IMR-90 (cell line): ENCODE results near the gene RTN4RL2. TPM values are rescaled to one million over a fixed set of nuclear protein-coding genes. Genes with fewer than 3 reads are reported as not detected.

ENCODE experiments used
- ATAC-seq: fragments of 200-7000 bp; cut with Tn5 transposase; 2 replicates; pipeline ENCODE4 v1.9.1; 2020; ENCODE audit warnings: low read depth, mild to moderate bottlenecking, moderate library complexity
- BruUV-seq: library from RNA; stranded (reverse); fragments of 400-500 nt; replicated peaks from 2 replicates; lab custom pipeline; 2021; lab: Mats Ljungman, UMichigan
- CTCF ChIA-PET: fragments of 300-600 bp; formaldehyde crosslinking; extraction: SDS; loops from one replicate; lab custom pipeline; 2021; ENCODE audit warnings: antibody characterized with exemption; lab: Yijun Ruan, JAX
- POLR2A ChIA-PET: fragments of 300-600 bp; sonication (Branson Sonifier 250); formaldehyde crosslinking; loops from one replicate; lab custom pipeline; 2022; ENCODE audit warnings: antibody characterized with exemption; ENCODE audit not compliant: unreplicated experiment; lab: Charles Lee
- DNase-seq: peaks from one replicate; pipeline ENCODE4 v3.0.0; 2013
- H2AFZ ChIP-seq: replicated peaks from 2 replicates; pipeline ENCODE3; 2013; ENCODE audit warnings: low read length, mild to moderate bottlenecking; ENCODE audit not compliant: poor library complexity
- H2AK5ac ChIP-seq: 2 replicates; pipeline ENCODE4 v1.6.1; 2013; ENCODE audit warnings: low read depth, low read length, inconsistent platforms
- H2AK9ac ChIP-seq: replicated peaks from 2 replicates; pipeline ENCODE3; 2013; ENCODE audit warnings: mild to moderate bottlenecking, low read depth, low read length, moderate library complexity; ENCODE audit not compliant: poor library complexity
- H2BK120ac ChIP-seq: 2 replicates; pipeline ENCODE4 v1.6.1; 2013; ENCODE audit warnings: low read depth, low read length, inconsistent platforms
- H2BK15ac ChIP-seq: 3 replicates; pipeline ENCODE4 v1.6.1; 2013; ENCODE audit warnings: low read depth, low read length, inconsistent platforms
- H2BK20ac ChIP-seq: 2 replicates; pipeline ENCODE4 v1.6.1; 2013; ENCODE audit warnings: low read depth, mild to moderate bottlenecking, inconsistent platforms, low read length, moderate library complexity
- H2BK5ac ChIP-seq: 2 replicates; pipeline ENCODE4 v1.6.1; 2013; ENCODE audit warnings: mild to moderate bottlenecking, low read depth, low read length, inconsistent platforms; ENCODE audit not compliant: poor library complexity, severe bottlenecking
- H3K14ac ChIP-seq: replicated peaks from 2 replicates; pipeline ENCODE4 v1.6.1; 2013; ENCODE audit warnings: low read depth, low read length, inconsistent platforms
- H3K18ac ChIP-seq: 2 replicates; pipeline ENCODE4 v1.6.1; 2013; ENCODE audit warnings: low read depth, low read length, control low read depth
- H3K23ac ChIP-seq: 2 replicates; pipeline ENCODE4 v1.6.1; 2013; ENCODE audit warnings: low read depth, low read length, inconsistent platforms
- H3K27ac ChIP-seq: 2 replicates; pipeline ENCODE4 v1.5.1; 2013; ENCODE audit warnings: mild to moderate bottlenecking, control low read depth, low read length; ENCODE audit not compliant: insufficient read depth
- H3K27me3 ChIP-seq: 2 replicates; pipeline ENCODE4 v1.6.1; 2013; ENCODE audit warnings: low read length; ENCODE audit not compliant: control insufficient read depth, insufficient read depth
- H3K36me3 ChIP-seq: 2 replicates; pipeline ENCODE4 v1.6.1; 2013; ENCODE audit warnings: low read length, mixed read lengths; ENCODE audit not compliant: control insufficient read depth, insufficient read depth
- H3K4ac ChIP-seq: 2 replicates; pipeline ENCODE4 v1.6.1; 2013; ENCODE audit warnings: low read depth, low read length, inconsistent platforms
- H3K4me1 ChIP-seq: 2 replicates; pipeline ENCODE4 v1.6.1; 2013; ENCODE audit warnings: low read length, mixed read lengths; ENCODE audit not compliant: control insufficient read depth, insufficient read depth
- H3K4me2 ChIP-seq: 2 replicates; pipeline ENCODE4 v1.6.1; 2013; ENCODE audit warnings: low read depth, mild to moderate bottlenecking, control low read depth, low read length, moderate library complexity
- H3K4me3 ChIP-seq: 2 replicates; pipeline ENCODE4 v1.5.1; 2013; ENCODE audit warnings: low read depth, mild to moderate bottlenecking, control low read depth, low read length, moderate library complexity; ENCODE audit not compliant: insufficient read depth
- H3K56ac ChIP-seq: 2 replicates; pipeline ENCODE4 v1.6.1; 2013; ENCODE audit warnings: low read length, inconsistent platforms; ENCODE audit not compliant: insufficient read depth; ENCODE audit errors: extremely low read depth
- H3K79me1 ChIP-seq, 2 experiments: 2 replicates each; pipeline ENCODE4 v1.6.1; 2013; ENCODE audit warnings: low read length in 2 of 2, inconsistent platforms in 1 of 2, low read depth in 1 of 2
- H3K9ac ChIP-seq: 2 replicates; pipeline ENCODE4 v1.6.1; 2013; ENCODE audit warnings: low read depth, low read length, control low read depth
- H3K9me1 ChIP-seq: 2 replicates; pipeline ENCODE4 v1.6.1; 2013; ENCODE audit warnings: low read length, inconsistent platforms; ENCODE audit not compliant: insufficient read depth
- H3K9me3 ChIP-seq: 2 replicates; pipeline ENCODE4 v1.6.1; 2013; ENCODE audit warnings: low read length; ENCODE audit not compliant: control insufficient read depth, insufficient read depth
- H4K20me1 ChIP-seq: 2 replicates; pipeline ENCODE4 v1.6.1; 2013; ENCODE audit warnings: low read length, inconsistent platforms; ENCODE audit not compliant: insufficient read depth
- H4K5ac ChIP-seq: 2 replicates; pipeline ENCODE4 v1.6.1; 2013; ENCODE audit warnings: mild to moderate bottlenecking, low read depth, low read length, control low read depth
- H4K8ac ChIP-seq, 2 experiments: 2 replicates each; pipeline ENCODE4 v1.6.1; 2013; ENCODE audit warnings: low read depth in 2 of 2, low read length in 2 of 2, control low read depth in 1 of 2, inconsistent platforms in 1 of 2
- H4K91ac ChIP-seq: 2 replicates; pipeline ENCODE4 v1.6.1; 2013; ENCODE audit warnings: low read depth, low read length, inconsistent platforms; ENCODE audit not compliant: insufficient read depth
- BHLHE40 ChIP-seq: fragments of 150-350 bp; IDR thresholded peaks from 2 replicates; pipeline ENCODE4 v1.6.1; 2016; ENCODE audit warnings: mild to moderate bottlenecking, low read depth, low read length
- CEBPB ChIP-seq: IDR thresholded peaks from 2 replicates; pipeline ENCODE4 v1.6.1; 2012; ENCODE audit warnings: low read depth, low read length, improper control_type of control experiment
- CHD1 ChIP-seq: IDR thresholded peaks from 2 replicates; pipeline ENCODE4 v1.6.1; 2012; ENCODE audit warnings: low read depth, low read length, improper control_type of control experiment
- ELK1 ChIP-seq: fragments of 150-350 bp; IDR thresholded peaks from 2 replicates; pipeline ENCODE4 v1.6.1; 2016; ENCODE audit warnings: low read depth, mild to moderate bottlenecking, low read length, moderate library complexity, borderline replicate concordance
- MAFK ChIP-seq: IDR thresholded peaks from 2 replicates; pipeline ENCODE4 v1.6.1; 2012; ENCODE audit warnings: low read depth, low read length, improper control_type of control experiment
- MAZ ChIP-seq: IDR thresholded peaks from 2 replicates; pipeline ENCODE4 v1.6.1; 2012; ENCODE audit warnings: low read depth, mild to moderate bottlenecking, low read length, improper control_type of control experiment, moderate library complexity, borderline replicate concordance
- MXI1 ChIP-seq: IDR thresholded peaks from 2 replicates; pipeline ENCODE4 v1.6.1; 2012; ENCODE audit warnings: low read depth, mild to moderate bottlenecking, low read length, moderate library complexity, borderline replicate concordance
- NFE2L2 ChIP-seq: fragments of 150-350 bp; IDR thresholded peaks from 2 replicates; pipeline ENCODE4 v1.6.1; 2016; ENCODE audit warnings: low read depth, mild to moderate bottlenecking, low read length
- POLR2A ChIP-seq: IDR thresholded peaks from 2 replicates; pipeline ENCODE4 v1.6.1; 2012; ENCODE audit warnings: mild to moderate bottlenecking, low read depth, low read length
- RAD21 ChIP-seq: IDR thresholded peaks from 2 replicates; pipeline ENCODE4 v1.6.1; 2012; ENCODE audit warnings: low read length, improper control_type of control experiment
- RFX5 ChIP-seq: IDR thresholded peaks from 2 replicates; pipeline ENCODE4 v1.8.0; 2012; ENCODE audit warnings: low read depth, mild to moderate bottlenecking, low read length, moderate library complexity
- SMC3 ChIP-seq: fragments of 150-350 bp; IDR thresholded peaks from 2 replicates; pipeline ENCODE4 v1.6.1; 2016; ENCODE audit warnings: low read depth, mild to moderate bottlenecking, antibody characterized with exemption, low read length, moderate library complexity
- WGBS, 2 experiments: methylation state at CpG; one replicate each; pipeline versions ENCODE4 v1.1.5 to v1.1.7; 2013; ENCODE audit warnings: missing lambda C conversion rate in 2 of 2; ENCODE audit not compliant: insufficient read length in 1 of 2; ENCODE audit errors: extremely low coverage in 2 of 2; 5-methylcytosine and 5-hydroxymethylcytosine counted together
- dilution Hi-C: fragments of 300-500 bp; cut with HindIII; formaldehyde crosslinking; loops from one replicate; pipeline ENCODE4 v1.14.3; 2018; ENCODE audit warnings: low sequenced_read_pairs; ENCODE audit not compliant: unreplicated experiment
- in situ Hi-C: fragments of 300-500 bp; cut with MboI; formaldehyde crosslinking; loops from 3 replicates; pipeline ENCODE4 v1.14.3; 2019; ENCODE audit warnings: low sequenced_read_pairs, inconsistent platforms, mixed read lengths
- intact Hi-C: fragments of 100-400 bp; cut with micrococcal nuclease; formaldehyde crosslinking; loops from 2 replicates; pipeline ENCODE4 v1.10.0; 2022
- polyA plus RNA-seq, 3 experiments: library from polyadenylated mRNA; depleted of rRNA; stranded (reverse); fragments of >200 nt; gene quantifications; 2 replicates each; pipeline ENCODE4 v1.2.3, GENCODE V29; 2012; ENCODE audit warnings: low replicate concordance in 1 of 3
- total RNA-seq: library from RNA; depleted of rRNA; stranded (reverse); fragments of >200 nt; gene quantifications from 2 replicates; pipeline ENCODE4 v1.2.3, GENCODE V29; 2012
- TF ChIP-seq, protein P1 (sequence below): conservative IDR thresholded peaks from 2 replicates; pipeline ENCODE4 v1.5.1; 2012; ENCODE audit warnings: mild to moderate bottlenecking, low read depth, low read length, improper control_type of control experiment
- TF ChIP-seq, protein P2 (sequence below): fragments of 150-350 bp; IDR thresholded peaks from 2 replicates; pipeline ENCODE4 v1.6.1; 2017; ENCODE audit warnings: mild to moderate bottlenecking, antibody characterized with exemption, low read length, low read depth

The RTN4RL2 gene
- total and polyA plus RNA-seq, 2 of the 4 experiments (the other 2 are of a cell fraction), result 1.5 TPM; not detected in 1

- no peak overlapping the region for H2BK20ac ChIP-seq
- H3K23ac ChIP-seq, result no peak overlapping the region
- ChIA-PET CTCF (interaction anchor here (1.0 kb wide), 1 partner anchor 20 kb away, joined by 4 read pairs; the partner anchor contains the start of gene RTN4RL2), POLR2A (no interaction called here)
- no peak overlapping the region for H3K27ac ChIP-seq
- BruUV-seq, result no TSS peak
- H3K27me3 ChIP-seq, result peaks cover 53% of the 10 kb centered on the region
- no peak overlapping the region for H2AFZ ChIP-seq
- no peaks in the 10 kb centered on the region; the same call in 1 of the 2 replicates for H4K20me1 ChIP-seq
- no peak overlapping the region for H2AK9ac ChIP-seq
- no peak overlapping the region for H4K8ac ChIP-seq
- TF ChIP-seq MAZ, result no peak
- no peak for TF ChIP-seq NFE2L2
- no peak for TF ChIP-seq MXI1
- TF ChIP-seq, protein P1, sequence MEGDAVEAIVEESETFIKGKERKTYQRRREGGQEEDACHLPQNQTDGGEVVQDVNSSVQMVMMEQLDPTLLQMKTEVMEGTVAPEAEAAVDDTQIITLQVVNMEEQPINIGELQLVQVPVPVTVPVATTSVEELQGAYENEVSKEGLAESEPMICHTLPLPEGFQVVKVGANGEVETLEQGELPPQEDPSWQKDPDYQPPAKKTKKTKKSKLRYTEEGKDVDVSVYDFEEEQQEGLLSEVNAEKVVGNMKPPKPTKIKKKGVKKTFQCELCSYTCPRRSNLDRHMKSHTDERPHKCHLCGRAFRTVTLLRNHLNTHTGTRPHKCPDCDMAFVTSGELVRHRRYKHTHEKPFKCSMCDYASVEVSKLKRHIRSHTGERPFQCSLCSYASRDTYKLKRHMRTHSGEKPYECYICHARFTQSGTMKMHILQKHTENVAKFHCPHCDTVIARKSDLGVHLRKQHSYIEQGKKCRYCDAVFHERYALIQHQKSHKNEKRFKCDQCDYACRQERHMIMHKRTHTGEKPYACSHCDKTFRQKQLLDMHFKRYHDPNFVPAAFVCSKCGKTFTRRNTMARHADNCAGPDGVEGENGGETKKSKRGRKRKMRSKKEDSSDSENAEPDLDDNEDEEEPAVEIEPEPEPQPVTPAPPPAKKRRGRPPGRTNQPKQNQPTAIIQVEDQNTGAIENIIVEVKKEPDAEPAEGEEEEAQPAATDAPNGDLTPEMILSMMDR, result no peak
- TF ChIP-seq CHD1, result no peak
- no peak for TF ChIP-seq RFX5
- TF ChIP-seq BHLHE40, result no peak
- TF ChIP-seq RAD21, result no peak
- TF ChIP-seq, protein P2, sequence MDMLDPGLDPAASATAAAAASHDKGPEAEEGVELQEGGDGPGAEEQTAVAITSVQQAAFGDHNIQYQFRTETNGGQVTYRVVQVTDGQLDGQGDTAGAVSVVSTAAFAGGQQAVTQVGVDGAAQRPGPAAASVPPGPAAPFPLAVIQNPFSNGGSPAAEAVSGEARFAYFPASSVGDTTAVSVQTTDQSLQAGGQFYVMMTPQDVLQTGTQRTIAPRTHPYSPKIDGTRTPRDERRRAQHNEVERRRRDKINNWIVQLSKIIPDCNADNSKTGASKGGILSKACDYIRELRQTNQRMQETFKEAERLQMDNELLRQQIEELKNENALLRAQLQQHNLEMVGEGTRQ, result no peak
- TF ChIP-seq MAFK, result no peak
- TF ChIP-seq CEBPB, result no peak
- TF ChIP-seq SMC3, result no peak
- TF ChIP-seq POLR2A, result no peak
- TF ChIP-seq ELK1, result no peak
- DNase-seq (no peak), ATAC-seq (no peak)
- no peak overlapping the region for H2BK15ac ChIP-seq
- no peak overlapping the region for H3K14ac ChIP-seq
- H2AK5ac ChIP-seq, result no peak overlapping the region
- H3K4me1 ChIP-seq, result no peaks in the 10 kb centered on the region
- peaks cover 4% of the 10 kb centered on the region; the same call in 1 of the 2 replicates for H3K36me3 ChIP-seq
- H3K4me2 ChIP-seq, result no peak overlapping the region
- H3K79me1 ChIP-seq, result no peaks in the 10 kb centered on the region
- no peak overlapping the region for H3K4ac ChIP-seq
- H4K91ac ChIP-seq, result no peak overlapping the region
- H4K5ac ChIP-seq, result no peak overlapping the region
- WGBS, 2 experiments, result no CpG with 5 or more reads among the region's 4 CpGs
- dilution Hi-C loops, result no loop called here
- H3K18ac ChIP-seq, result no peak overlapping the region
- no peak overlapping the region for H2BK5ac ChIP-seq
- no peak overlapping the region for H2BK120ac ChIP-seq
- no peak overlapping the region for H3K9ac ChIP-seq
- H3K9me3 ChIP-seq, result no peaks in the 10 kb centered on the region
- H3K4me3 ChIP-seq, result no peak overlapping the region
- H3K9me1 ChIP-seq, result no peaks in the 10 kb centered on the region
- no peak overlapping the region for H3K56ac ChIP-seq
- intact Hi-C loops, result loop anchor here (1.0 kb wide), 1 partner anchor 23 kb away; no protein-coding TSS in a partner anchor
- in situ Hi-C loops, result loop anchor here (25.0 kb wide), 1 partner anchor 1032 kb away; the partner anchor contains the start of gene OR5B21
These were observed 19.6 kb downstream of the RTN4RL2 start for GRCh38 chr11:57479911-57480310.
